Measurements from ENCODE around the gene USP40.
A peak's percentile ranks its signal among the peaks of the same experiment; 100 is the strongest.

Gene USP40

DNA sequence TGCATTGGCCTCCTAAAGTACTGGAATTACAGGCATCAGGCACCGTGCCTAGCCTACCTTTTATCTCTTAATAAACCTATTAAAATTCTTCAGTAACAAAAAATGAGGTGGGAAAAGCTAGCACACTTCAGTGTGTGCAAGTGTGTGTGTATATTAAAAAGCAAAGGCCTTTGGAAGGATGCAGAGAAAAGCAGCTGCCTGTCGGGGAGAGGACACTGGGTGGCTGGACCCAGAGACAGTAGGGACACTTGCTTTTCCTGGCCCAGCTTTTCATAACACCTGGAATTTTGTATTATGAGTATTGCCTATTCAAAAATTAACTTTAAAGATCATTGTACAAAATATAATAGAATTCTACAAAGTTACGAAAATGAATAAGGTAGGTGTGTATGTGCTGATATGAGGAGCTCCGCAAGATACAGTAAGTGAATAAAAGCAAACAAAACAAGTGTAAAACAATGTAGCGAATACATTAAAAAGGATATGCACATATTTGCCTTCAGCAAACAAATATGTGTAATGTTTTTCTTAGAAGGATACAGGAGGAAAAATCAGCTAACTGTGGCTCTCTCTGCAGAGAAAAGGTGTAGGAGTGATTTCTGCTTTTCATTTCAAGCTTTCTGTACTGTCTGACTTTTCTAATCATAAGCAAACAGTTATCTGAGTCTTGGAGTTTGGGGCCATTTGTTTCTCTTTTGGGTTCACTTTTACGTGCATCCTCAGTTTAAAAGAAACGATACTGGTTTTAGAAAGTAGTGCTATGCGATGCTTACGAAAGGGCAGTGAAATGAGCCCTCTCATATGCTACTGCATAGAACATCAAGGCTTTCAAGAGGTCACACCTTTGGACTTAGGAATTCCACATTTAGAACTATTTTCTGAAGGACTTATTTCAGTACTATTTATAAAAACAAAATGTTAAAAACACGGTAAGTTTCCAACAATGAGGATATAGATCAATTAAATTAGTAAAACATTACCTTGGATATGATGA is 70.8 kb downstream of the USP40 start:
- no peak for DNase-seq (ENCODE audit: low read depth)

DNA sequence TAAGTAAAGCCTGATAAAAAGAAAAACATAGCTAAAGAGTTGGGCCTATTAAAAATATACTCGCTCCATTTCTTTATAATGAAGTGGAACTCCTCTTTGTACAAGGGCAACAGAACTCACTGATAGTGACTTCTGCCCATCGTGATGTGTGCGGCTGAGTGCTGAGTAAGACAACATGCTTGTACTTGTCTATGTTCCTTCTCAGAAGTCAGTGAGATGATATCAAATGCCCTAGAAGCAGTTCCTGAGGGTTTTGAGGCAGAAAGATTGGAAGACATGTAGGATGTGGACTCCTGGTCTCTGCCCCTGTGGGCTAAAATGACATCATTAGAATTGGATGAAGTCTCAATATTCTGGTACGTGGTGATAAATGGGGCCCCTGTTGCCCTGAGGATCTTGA is 73.8 kb downstream of the USP40 start:
- DNase-seq (ENCODE audit: low read depth): no peak

DNA sequence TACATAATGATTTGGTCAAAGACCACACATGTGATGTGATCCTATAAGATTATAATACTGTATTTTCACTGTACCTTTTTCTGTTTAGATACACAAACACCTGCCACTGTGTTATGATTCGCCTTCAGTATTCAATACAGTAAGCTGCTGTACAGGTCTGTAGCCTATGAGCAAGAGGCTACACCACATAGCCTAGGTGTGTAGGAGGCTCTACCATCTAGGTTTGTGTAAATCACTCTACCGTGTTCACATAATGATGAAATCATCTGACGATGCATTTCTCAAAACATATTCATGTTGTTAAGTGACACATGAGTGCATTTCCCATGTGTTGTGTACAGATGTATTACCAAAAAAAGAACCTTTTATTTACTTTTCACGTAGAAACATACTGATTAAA is 74.5 kb downstream of the USP40 start:
- no peak for DNase-seq (ENCODE audit: low read depth)

DNA sequence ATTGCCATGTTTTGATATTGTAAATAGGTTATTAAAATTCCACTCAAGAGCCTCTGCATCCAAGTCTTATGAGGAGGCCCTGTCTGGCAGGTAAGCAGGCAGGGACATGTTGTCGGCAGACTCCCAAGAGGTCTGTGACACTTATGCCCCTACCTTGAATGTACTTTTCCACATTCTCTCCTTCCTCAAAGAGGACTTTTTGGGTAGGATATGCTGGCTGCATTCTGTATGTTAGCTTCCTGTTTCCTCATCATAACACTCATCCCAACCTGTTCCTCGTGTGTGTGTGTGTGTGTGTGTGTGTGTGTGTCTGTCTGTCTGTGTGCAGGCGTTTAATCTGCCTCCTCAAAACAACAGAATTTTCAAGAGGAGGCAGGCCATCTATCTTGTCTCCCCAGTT is 75.3 kb downstream of the USP40 start:
- no peak for DNase-seq (ENCODE audit: low read depth)

DNA sequence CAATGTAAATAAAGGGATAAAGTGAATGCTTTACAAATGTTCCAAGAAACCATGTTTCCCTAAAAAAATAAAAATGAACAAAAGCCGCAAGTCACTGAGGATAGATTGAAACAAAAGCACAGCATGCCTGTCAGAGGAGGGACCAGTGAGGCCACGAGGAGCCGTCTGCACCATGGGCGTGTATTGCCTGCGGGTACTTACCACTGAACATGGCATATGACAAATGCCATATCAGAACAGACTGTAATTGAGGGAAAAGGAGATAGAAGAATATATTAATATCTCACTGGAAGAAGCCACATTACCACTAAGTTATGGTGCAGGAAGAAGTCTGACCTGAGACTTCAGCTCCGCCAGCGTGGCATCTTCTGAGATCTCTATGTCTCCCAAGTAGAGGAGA is 75.8 kb downstream of the USP40 start:
- DNase-seq (ENCODE audit: low read depth): no peak

- peak; percentile 18 for DNase-seq (ENCODE audit: low read depth)
Observed at GRCh38 chr2:233489666-233490065, 76.9 kb downstream of the USP40 start.

DNA sequence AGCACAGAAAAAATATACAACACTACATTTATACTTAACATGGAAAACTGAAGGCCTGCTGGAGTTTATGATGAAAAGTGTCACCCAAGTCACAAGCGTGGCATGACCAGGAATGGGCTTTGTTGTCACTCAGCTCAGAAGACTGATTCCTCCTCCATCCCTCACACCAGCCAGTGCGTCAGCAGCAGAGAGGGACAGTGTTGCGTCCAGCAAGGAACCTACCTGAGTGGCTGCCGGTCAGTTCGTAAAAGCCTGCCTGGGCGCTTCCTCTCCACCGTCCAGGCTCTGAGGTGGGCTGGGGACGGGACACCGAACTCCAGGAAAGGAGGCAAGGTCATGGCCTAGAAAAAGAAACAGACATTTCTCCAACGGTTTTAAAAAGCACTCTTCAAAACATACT is 77.4 kb downstream of the USP40 start:
- DNase-seq (ENCODE audit: low read depth): no peak

GRCh38 chr2:233487748-233488345 is 78.7 kb downstream of the USP40 start:
- DNase-seq (ENCODE audit: low read depth): peak; percentile 37

DNA sequence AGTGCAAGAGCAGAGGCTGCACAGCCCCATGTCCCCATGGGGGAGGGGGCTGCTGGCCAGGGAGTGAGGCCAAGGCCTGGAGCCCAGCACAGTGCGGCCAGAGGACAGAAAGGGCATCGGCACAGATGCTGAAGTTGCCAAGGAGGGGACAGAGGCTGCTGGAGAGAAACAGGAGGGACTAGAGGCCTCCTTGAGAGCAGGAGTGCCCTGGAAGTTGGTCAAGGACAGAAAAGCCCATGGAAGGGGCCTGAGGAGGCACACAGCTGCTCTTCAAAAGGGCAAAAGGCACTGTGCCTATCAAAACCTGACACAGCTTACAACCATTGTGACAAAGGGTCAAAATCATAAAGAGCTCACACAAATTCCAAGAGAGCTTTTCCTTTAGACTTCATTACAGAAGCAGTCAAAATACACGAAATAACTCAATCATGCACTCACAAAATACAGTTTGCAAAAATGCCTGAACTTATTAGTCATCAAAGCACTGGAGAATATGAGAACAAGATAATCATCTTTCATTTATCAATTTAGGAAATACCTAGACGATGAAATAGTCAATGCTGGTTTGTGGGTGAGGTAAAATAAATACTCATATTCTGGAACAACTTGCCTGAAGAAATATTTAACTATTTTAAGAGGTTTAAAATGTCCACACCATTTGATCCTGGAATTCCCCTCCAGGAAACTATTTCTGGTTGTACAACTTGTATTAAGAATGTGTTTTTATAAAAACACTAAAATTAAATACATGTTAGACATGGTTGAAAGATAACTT is 79.6 kb downstream of the USP40 start:
- DNase-seq (ENCODE audit: low read depth): peak; percentile 96

GRCh38 chr2:233486357-233486756 is 80.2 kb downstream of the USP40 start:
- DNase-seq (ENCODE audit: low read depth): no peak

DNA sequence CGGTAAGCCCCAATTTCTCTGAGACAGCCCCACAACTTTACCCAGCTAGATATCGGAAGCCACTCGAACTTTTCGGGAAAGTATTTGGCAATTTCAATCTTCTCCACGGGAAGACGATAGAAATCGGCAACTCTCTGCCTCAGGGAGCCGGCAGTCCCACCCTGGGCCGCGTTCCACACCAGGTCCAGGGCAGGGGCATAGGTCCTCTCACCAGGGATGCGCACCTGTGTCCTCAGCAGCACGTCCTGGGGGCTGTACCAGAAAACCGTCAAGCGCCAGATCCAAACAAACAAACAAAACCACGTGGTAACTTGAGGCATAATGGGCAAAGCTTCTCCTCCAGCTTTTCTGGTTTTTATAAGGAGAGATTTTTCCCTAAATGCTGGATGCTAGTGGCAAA is 80.9 kb downstream of the USP40 start:
- DNase-seq (ENCODE audit: low read depth): no peak

DNA sequence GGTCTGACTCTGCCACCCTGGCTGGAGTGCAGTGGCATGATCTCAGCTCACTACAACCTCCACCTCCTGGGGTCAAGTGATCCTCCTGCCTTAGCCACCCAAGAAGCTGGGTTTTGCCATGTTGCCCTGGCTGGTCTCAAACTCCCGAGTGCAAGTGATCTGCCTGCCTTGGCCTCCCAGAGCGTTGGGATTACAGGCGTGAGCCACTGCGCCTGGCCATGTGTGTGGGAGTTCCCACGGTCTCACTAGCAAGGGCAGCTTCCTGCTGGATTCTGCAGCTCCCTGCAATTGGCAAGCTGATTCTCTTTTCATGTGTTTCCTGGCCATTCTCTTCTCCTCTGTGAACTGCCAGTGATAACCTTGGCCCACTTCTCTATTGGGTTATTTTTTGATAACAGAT is 84.0 kb downstream of the USP40 start:
- DNase-seq (ENCODE audit: low read depth): no peak

GRCh38 chr2:233481368-233482142 is 85.0 kb downstream of the USP40 start:
- no peak for DNase-seq (ENCODE audit: low read depth)

DNA sequence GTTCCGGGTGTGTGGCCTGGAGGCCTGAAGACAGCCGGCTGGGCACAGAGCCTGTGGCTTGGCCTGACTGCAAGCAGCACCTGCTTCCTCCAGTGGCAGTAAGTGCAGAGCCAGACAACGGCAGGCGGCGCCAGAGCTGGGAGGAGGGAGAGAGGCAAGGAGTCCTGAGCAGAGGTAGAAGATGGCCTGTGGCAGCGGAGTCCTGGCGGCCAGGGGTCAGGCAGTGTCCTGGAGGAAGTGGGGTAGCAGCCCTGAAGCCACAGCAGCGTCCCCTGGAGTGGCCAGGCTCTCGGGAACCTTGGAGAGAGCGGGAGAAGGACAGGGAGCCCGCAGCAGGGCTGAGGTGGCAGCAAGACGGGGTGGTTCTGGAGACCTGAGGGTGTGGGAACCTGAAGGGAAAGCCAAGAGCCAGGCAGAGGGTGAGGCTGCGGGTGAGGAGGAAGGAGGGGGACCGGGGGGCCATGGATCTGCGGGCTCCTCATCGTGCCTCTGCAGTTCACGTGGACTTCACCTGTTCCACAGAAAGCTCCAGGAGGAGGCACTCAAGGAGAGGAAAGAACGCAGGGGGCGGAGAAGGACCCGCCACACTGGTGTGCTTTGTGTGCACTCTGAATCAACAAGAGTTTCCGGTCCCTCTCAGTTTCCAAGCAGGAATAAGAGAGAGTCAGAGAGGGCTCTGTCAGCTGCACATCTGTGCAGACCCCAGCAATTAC is 85.9 kb downstream of the USP40 start:
- DNase-seq (ENCODE audit: low read depth): no peak

DNA sequence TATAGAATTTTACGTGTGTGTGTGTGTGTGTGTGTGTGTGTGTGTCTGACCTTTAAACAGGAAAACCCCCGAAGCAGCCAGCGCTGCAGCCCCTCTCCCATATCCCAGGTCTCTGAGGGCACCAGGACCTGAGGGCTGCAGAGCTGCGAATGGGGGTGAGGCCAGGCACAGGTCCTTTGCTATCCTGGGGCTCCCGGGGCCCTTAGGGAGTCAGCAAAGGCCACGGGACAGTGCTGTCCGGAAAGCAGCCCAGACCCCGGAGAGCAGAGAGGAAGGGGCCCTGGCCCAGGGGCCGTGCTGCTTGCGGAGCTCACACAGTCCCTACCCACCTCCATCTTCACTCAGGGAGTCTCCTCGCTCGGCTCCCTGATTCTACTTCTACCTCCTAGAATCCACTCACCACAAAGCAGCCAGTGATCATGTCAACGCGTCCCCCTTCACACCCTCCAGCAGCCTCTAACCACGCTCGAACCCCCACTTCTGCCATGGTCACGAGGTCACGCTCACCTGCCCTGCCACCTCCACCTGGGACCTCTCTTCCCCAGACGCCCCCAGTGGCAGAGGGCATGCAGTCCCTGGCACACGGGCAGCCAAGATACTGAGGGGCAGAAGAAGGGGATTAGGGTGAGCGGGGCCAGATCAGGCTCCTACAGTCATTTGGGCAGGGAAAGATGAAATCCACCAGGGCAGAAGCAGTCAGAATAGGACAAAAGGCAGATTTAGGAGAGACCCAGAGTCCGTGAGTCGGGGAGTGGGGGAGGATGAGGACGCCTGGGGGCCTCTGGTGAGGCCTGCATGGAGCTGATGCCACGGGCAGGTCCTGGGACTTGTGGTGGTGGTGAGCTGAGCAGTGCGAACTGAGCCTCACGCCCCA is 86.7 kb downstream of the USP40 start:
- DNase-seq (ENCODE audit: low read depth): no peak

GRCh38 chr2:233477548-233478433 is 88.8 kb downstream of the USP40 start:
- no peak for DNase-seq (ENCODE audit: low read depth)

- no peak for DNase-seq (ENCODE audit: low read depth)
Observed at GRCh38 chr2:233476651-233477547, 89.7 kb downstream of the USP40 start.

GRCh38 chr2:233476063-233476410 is 90.5 kb downstream of the USP40 start:
- DNase-seq (ENCODE audit: low read depth): no peak

Measured in EH (cell line).